Measurements from ENCODE around the gene SOX30.

Gene SOX30

GRCh38 chr5:157648275-157648990 lies 3.8 kb downstream of the SOX30 start:
- DNase-seq (ENCODE audit: low spot score), result no peak
- TF ChIP-seq CTCF (conservative IDR thresholded peaks at IDR 0.05; ENCODE audit: low read depth), result no peak
- POLR2A ChIA-PET (ENCODE audit: low non-redundant PET), result no interaction called here
- CTCF ChIA-PET, result interaction anchor here (0.6 kb wide), 1 partner anchor 108 kb away, joined by 3 read pairs; no protein-coding TSS in a partner anchor
- no peak overlapping the region for H3K27ac ChIP-seq

- CTCF ChIA-PET, result no interaction called here
- DNase-seq (ENCODE audit: low spot score), result no peak
- no peak for TF ChIP-seq CTCF (conservative IDR thresholded peaks at IDR 0.05; ENCODE audit: low read depth)
- POLR2A ChIA-PET (ENCODE audit: low non-redundant PET), result no interaction called here
- H3K27ac ChIP-seq, result no peak overlapping the region
Observed at GRCh38 chr5:157640406-157641066, 11.7 kb downstream of the SOX30 start.

GRCh38 chr5:157630341-157630740 lies 21.9 kb downstream of the SOX30 start:
- POLR2A ChIA-PET (ENCODE audit: low non-redundant PET), result no interaction called here
- CTCF ChIA-PET, result interaction anchor here (0.7 kb wide), 1 partner anchor 68 kb away, joined by 3 read pairs; no protein-coding TSS in a partner anchor
- TF ChIP-seq CTCF (conservative IDR thresholded peaks at IDR 0.05; ENCODE audit: low read depth), result no peak
- no peak overlapping the region for H3K27ac ChIP-seq
- no peak for DNase-seq (ENCODE audit: low spot score)

GRCh38 chr5:157626831-157627230 lies 25.4 kb downstream of the SOX30 start:
- ChIA-PET POLR2A (ENCODE audit: low non-redundant PET) (no interaction called here), CTCF (interaction anchor here (0.6 kb wide), 1 partner anchor 210 kb away, joined by 3 read pairs; no protein-coding TSS in a partner anchor)
- TF ChIP-seq CTCF (conservative IDR thresholded peaks at IDR 0.05; ENCODE audit: low read depth), result no peak

GRCh38 chr5:157624144-157624543 lies 28.1 kb downstream of the SOX30 start:
- ChIA-PET CTCF (no interaction called here), POLR2A (ENCODE audit: low non-redundant PET) (no interaction called here)
- DNase-seq (ENCODE audit: low spot score), result no peak
- no peak overlapping the region for H3K27ac ChIP-seq
- TF ChIP-seq CTCF (conservative IDR thresholded peaks at IDR 0.05; ENCODE audit: low read depth), result no peak

More at GRCh38 chr5:157626831-157627230, 25.4 kb downstream of the SOX30 start:
- no peak overlapping the region for H3K27ac ChIP-seq
- DNase-seq (ENCODE audit: low spot score), result no peak

GRCh38 chr5:157620776-157621175 lies 31.5 kb downstream of the SOX30 start:
- ChIA-PET POLR2A (ENCODE audit: low non-redundant PET) (no interaction called here), CTCF (interaction anchor here (0.7 kb wide), 1 partner anchor 55 kb away, joined by 3 read pairs; no protein-coding TSS in a partner anchor)
- no peak for DNase-seq (ENCODE audit: low spot score)
- no peak for TF ChIP-seq CTCF (conservative IDR thresholded peaks at IDR 0.05; ENCODE audit: low read depth)
- no peak overlapping the region for H3K27ac ChIP-seq
